Pancreas (tissue), 10 donors: ENCODE data around the gene GP1BA. TPM values are rescaled to one million over a fixed set of nuclear protein-coding genes. Genes with fewer than 3 reads are reported as not detected.

Experiments
- ATAC-seq, 4 donors: fragments of 200-7000 bp; cut with Tn5 transposase; one replicate each; pipeline versions ENCODE4 v1.8.0 to v1.9.1; 2020; ENCODE audit warnings: mild to moderate bottlenecking in 4 of 4, moderate library complexity in 4 of 4
- DNase-seq, 6 donors: peaks; one replicate each; pipeline ENCODE4 v3.0.0-alpha.2; 2020
- FAIRE-seq: peaks from 2 replicates; lab custom pipeline; 2012; peaks lifted over from hg19 to GRCh38; lab: Jason Lieb, UNC
- H3K27ac ChIP-seq, 4 donors: fragments of 200-600 bp; sonication (generic); 1 replicate in 3 of 4; 2 replicates in 1 of 4; pipeline versions ENCODE4 v1.5.0 to v1.8.0; 2020
- H3K27me3 ChIP-seq, 4 donors: fragments of 200-600 bp; one replicate each; pipeline ENCODE4 v1.8.0; 2021
- H3K36me3 ChIP-seq, 3 donors: fragments of 200-600 bp; sonication (generic) in 1 of 3; one replicate each; pipeline versions ENCODE4 v1.5.0 to v1.8.0; 2020 to 2021
- H3K4me1 ChIP-seq, 3 donors: fragments of 200-600 bp; one replicate each; pipeline ENCODE4 v1.8.0; 2021
- H3K4me3 ChIP-seq, 4 donors: fragments of 200-600 bp; sonication (generic) in 2 of 4; one replicate each; pipeline versions ENCODE4 v1.5.0 to v1.8.0; 2020 to 2021
- H3K9me3 ChIP-seq, 4 donors: fragments of 200-600 bp; one replicate each; pipeline ENCODE4 v1.8.0; 2021
- WGBS, 2 donors: extraction: QIAGEN DNeasy Blood & Tissue Kit; methylation state at CpG; one replicate each; pipeline ENCODE4 v1.1.7; 2013; 5-methylcytosine and 5-hydroxymethylcytosine counted together
- intact Hi-C, 3 donors: fragments of 100-400 bp; cut with DNase I; formaldehyde crosslinking; loops; one replicate each; pipeline versions ENCODE4 v1.11.1 to v1.14.2; 2022
- polyA plus RNA-seq, 2 donors: library from polyadenylated mRNA; stranded (reverse); fragments of 200-250 nt; gene quantifications; one replicate each; pipeline ENCODE4 v1.2.3, GENCODE V29; 2013
- total RNA-seq, 6 donors: library from RNA; stranded (reverse); fragmentation: NEBNext Ultra II Directional in 4 of 6; extraction: Animal tissue kit (Norgen Biotek cat#: 25700) in 4 of 6; gene quantifications; one replicate each; pipeline versions ENCODE4 v1.2.1 to v1.2.4, GENCODE V29; 2021 to 2023
- TF ChIP-seq, protein P1 (sequence below), 4 donors: fragments of 200-600 bp; sonication (generic) in 3 of 4; IDR thresholded peaks; one replicate each; pipeline versions ENCODE4 v1.5.0 to v1.8.0; 2021; ENCODE audit warnings: antibody characterized with exemption in 4 of 4
- donor health status: healthy with polysubstance abuse.
- donor health status: DM: no; HTN: no; CAD: no; lungs with moderate emphysema.
- donor health status: DM: no; HTN: no; CAD: no.
- donor health status: control.
- donor health status: control.
- donor health status: Bipolar disorder and iron deficiency.
- donor health status: DM: yes; HTN: yes; CAD: no.
- donor health status: DM: no; HTN: no; CAD: no.
- donor health status: DM: no; HTN: no; CAD: no.
- donor health status: DM: yes; HTN: yes; CAD: no.

GP1BA gene
- total and polyA plus RNA-seq, 8 donors = 0.06 to 0.37 (median 0.13) TPM; not detected in 4

DNA sequence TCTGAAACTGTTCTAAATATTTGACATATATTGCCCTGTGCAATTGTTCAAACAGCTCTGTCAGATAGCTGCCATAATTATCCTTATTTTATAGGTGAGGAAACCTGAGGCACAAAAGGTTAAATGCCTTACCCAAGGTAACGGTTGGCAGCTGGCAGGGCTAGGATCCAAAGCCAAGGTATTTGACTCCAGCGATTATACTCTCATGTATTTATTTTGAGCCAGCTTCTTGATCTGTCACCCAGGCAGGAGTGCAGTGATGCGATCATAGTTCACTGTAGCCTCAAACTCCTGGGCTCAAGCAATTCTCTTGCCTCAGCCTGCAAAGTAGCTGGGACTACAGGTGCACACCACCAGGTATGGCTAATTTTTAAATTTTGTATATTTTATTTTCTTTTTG, 26.0 kb downstream of the GP1BA start:
- 47 to 53% methylated on average over 3 of the region's 3 CpGs for WGBS, 2 donors
- no peak for FAIRE-seq
- TF ChIP-seq, protein P1, sequence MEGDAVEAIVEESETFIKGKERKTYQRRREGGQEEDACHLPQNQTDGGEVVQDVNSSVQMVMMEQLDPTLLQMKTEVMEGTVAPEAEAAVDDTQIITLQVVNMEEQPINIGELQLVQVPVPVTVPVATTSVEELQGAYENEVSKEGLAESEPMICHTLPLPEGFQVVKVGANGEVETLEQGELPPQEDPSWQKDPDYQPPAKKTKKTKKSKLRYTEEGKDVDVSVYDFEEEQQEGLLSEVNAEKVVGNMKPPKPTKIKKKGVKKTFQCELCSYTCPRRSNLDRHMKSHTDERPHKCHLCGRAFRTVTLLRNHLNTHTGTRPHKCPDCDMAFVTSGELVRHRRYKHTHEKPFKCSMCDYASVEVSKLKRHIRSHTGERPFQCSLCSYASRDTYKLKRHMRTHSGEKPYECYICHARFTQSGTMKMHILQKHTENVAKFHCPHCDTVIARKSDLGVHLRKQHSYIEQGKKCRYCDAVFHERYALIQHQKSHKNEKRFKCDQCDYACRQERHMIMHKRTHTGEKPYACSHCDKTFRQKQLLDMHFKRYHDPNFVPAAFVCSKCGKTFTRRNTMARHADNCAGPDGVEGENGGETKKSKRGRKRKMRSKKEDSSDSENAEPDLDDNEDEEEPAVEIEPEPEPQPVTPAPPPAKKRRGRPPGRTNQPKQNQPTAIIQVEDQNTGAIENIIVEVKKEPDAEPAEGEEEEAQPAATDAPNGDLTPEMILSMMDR (IDR thresholded peaks at IDR 0.05) = no peak
- Histone ChIP-seq H3K9me3 (no peaks in the 10 kb centered on the region), H3K36me3 (peaks cover 5 to 15% (median 6%) of the 10 kb centered on the region in 3 donors), H3K27me3 (no peaks in the 10 kb centered on the region), H3K27ac (no peak overlapping the region), H3K4me1 (no peaks in the 10 kb centered on the region), H3K4me3 (no peak overlapping the region)
- ATAC-seq = no peak
- DNase-seq = no peak
- intact Hi-C loops = no loop called here

DNA sequence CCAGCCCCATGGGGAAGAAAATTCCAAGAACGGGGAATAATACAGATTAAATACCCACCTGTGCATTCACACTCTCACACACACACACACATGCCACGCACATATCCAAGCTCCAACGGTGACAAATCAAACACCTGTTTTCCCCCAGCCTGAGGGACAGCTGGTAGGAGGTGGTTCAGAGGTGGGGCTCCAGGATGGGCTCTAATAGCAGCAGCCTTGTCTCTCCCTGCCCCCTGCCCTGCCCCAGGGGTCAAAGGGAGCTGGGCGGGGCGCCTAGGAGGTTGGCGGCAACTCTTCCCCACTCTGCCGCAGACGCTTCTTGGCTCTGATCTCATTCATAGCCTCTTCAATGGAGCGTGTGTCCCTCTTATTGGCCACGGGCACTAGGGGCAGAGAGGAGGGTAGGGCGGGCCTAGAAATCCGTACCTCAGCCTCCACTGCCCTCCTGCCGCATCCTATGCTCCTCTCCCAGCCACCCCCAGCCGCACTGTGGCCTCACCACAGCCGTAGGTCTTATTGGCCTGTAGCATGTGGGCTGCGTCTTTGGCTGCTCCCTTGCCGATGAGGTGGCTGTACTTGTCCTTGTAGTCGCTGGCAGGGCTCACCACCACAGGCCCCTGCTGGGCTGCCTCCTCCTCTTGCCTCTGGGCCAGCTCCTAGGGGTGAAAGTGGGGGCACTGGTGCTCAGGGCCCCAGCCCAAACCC, 27.3 kb downstream of the GP1BA start:
- Histone ChIP-seq H3K4me1 (no peaks in the 10 kb centered on the region), H3K27ac (no peak overlapping the region), H3K9me3 (no peaks in the 10 kb centered on the region), H3K27me3 (no peaks in the 10 kb centered on the region), H3K4me3 (no peak overlapping the region), H3K36me3 (peaks cover 5 to 15% (median 6%) of the 10 kb centered on the region in 3 donors)
- TF ChIP-seq, protein P1 (IDR thresholded peaks at IDR 0.05) = no peak
- no peak for DNase-seq
- peak in 1 of 4 donors; percentile 11 for ATAC-seq
- intact Hi-C loops = no loop called here
- WGBS, 2 donors = 88 to 89% methylated on average over 18 of the region's 18 CpGs
- no peak for FAIRE-seq

DNA sequence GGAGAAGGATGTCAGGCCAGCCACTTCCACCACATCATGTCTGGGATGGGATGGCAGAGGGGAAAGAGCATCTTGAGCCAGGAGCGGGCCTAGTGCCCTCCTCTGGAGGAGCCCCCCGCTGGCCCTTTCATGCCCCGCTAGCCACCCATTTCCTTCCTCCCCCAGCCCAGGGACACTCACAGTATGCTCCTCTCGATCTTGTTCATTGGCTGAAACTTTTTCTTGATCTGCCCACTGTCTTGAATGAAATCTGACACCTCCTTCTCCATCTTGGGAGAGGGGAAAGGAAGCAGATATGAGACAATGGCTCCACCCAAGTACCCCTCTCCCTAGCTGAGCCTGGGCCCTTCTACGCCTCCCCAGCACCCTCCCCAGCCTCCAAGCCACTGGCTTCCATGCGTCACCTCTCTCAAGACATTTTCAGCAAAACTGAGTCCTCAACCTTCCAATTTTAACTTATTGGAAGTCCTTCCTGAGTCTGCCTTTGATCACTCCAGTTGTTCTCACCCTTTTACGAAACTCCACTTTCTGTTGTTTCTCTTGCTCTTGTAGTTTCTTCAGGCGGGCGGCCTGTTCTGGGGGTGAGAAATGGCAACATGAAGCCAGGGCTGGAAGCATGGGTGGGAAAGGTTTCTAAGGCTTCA, 28.3 kb downstream of the GP1BA start:
- peaks cover 0 to under 1% (median 0%) of the 10 kb centered on the region in 3 donors for H3K4me1 ChIP-seq
- no peaks in the 10 kb centered on the region for H3K27me3 ChIP-seq
- WGBS, 2 donors = 87 to 92% methylated on average over 9 of the region's 9 CpGs
- H3K36me3 ChIP-seq = peaks cover 5 to 15% (median 6%) of the 10 kb centered on the region in 3 donors
- no peak for FAIRE-seq
- no peak overlapping the region for H3K4me3 ChIP-seq
- TF ChIP-seq, protein P1 (IDR thresholded peaks at IDR 0.05) = no peak
- no peak for ATAC-seq
- DNase-seq = no peak
- no peaks in the 10 kb centered on the region for H3K9me3 ChIP-seq
- H3K27ac ChIP-seq = no peak overlapping the region
- intact Hi-C loops = no loop called here

DNA sequence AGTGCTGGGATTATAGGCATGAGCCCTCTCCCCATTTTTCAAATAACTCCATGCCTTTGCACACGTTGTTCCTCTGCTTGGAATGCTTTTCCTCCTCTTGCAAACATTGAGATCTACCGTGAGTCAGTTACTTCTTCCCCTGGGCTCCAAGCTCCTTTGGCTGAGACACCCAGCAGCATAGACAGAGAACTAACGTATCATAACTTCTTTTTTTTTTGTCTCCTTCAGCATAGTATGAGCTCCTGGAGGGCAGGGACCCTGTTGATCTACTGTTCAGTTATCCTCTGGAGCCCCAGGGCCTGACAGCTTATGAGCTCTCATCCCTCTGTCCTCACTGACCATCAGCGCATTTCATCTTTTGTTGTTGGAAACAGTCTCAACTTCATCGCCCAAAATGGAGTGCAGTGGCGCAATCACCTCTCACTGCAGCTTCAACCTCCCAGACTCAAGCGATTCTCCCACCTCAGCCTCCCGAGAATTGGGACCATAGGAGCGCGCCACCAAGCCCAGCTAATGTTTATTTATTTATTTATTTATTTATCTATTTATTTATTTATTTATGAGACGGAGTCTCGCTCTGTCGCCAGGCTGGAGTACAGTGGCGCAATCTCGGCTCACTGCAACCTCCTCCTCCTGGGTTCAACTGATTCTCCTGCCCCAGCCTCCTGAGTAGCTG, 33.4 kb downstream of the GP1BA start:
- no peaks in the 10 kb centered on the region for H3K9me3 ChIP-seq
- no peak for ATAC-seq
- 96 to 98% methylated on average over 15 of the region's 15 CpGs for WGBS, 2 donors

More for the DNA sequence above, 33.4 kb downstream of the GP1BA start:
- FAIRE-seq (no peak), DNase-seq (no peak)
- peak overlapping the region in 1 of 4 donors; percentile 92 for H3K27ac ChIP-seq
- peaks cover 0 to 19% (median 10%) of the 10 kb centered on the region in 3 donors for H3K4me1 ChIP-seq
- no peaks in the 10 kb centered on the region for H3K36me3 ChIP-seq
- intact Hi-C loops = no loop called here
- TF ChIP-seq, protein P1 (IDR thresholded peaks at IDR 0.05) = no peak
- no peak overlapping the region for H3K4me3 ChIP-seq
- no peaks in the 10 kb centered on the region for H3K27me3 ChIP-seq
